Esophagus mucosa (tissue), 1 donor: Measurements from ENCODE around the gene JAKMIP1. TPM values are rescaled to one million over a fixed set of nuclear protein-coding genes. Genes with fewer than 3 reads are reported as not detected.

Experiments
- ATAC-seq: fragments of 200-7000 bp; cut with Tn5 transposase; one replicate; pipeline ENCODE4 v1.9.1; 2020
- total RNA-seq: library from RNA; stranded (reverse); gene quantifications from one replicate; pipeline ENCODE4 v1.2.4, GENCODE V29; 2023
- donor health status: DM: yes; HTN: yes; CAD: no.

Gene JAKMIP1
- total RNA-seq, 1 donor from 2014 or later, result not detected

- no peak for ATAC-seq
These were observed 141.6 kb downstream of the JAKMIP1 start for GRCh38 chr4:6058531-6059374.

- ATAC-seq, result no peak
These were observed 143.2 kb downstream of the JAKMIP1 start for GRCh38 chr4:6056976-6057766.

GRCh38 chr4:6055436-6055835 lies 144.9 kb downstream of the JAKMIP1 start:
- no peak for ATAC-seq

GRCh38 chr4:6055030-6055429 lies 145.3 kb downstream of the JAKMIP1 start:
- ATAC-seq, result no peak

- ATAC-seq, result no peak
These were observed 146.0 kb downstream of the JAKMIP1 start for GRCh38 chr4:6054162-6054922.

- no peak for ATAC-seq
These were observed 147.7 kb downstream of the JAKMIP1 start for GRCh38 chr4:6052679-6053078.

GRCh38 chr4:6050551-6050950 lies 149.8 kb downstream of the JAKMIP1 start:
- ATAC-seq, result no peak

GRCh38 chr4:6049985-6050384 lies 150.4 kb downstream of the JAKMIP1 start:
- ATAC-seq, result no peak

GRCh38 chr4:6049278-6049677 lies 151.1 kb downstream of the JAKMIP1 start:
- ATAC-seq, result no peak

- ATAC-seq, result no peak
These were observed 151.8 kb downstream of the JAKMIP1 start for GRCh38 chr4:6048537-6048936.

- peak; percentile 72 for ATAC-seq
These were observed 153.1 kb downstream of the JAKMIP1 start for GRCh38 chr4:6047130-6047673.

GRCh38 chr4:6046526-6047129 lies 153.7 kb downstream of the JAKMIP1 start:
- no peak for ATAC-seq

GRCh38 chr4:6044805-6045204 lies 155.5 kb downstream of the JAKMIP1 start:
- no peak for ATAC-seq

GRCh38 chr4:6044276-6044675 lies 156.1 kb downstream of the JAKMIP1 start:
- no peak for ATAC-seq

GRCh38 chr4:6043843-6044242 lies 156.5 kb downstream of the JAKMIP1 start:
- no peak for ATAC-seq

- no peak for ATAC-seq
These were observed 157.2 kb downstream of the JAKMIP1 start for GRCh38 chr4:6043188-6043587.

GRCh38 chr4:6042293-6043063 lies 157.9 kb downstream of the JAKMIP1 start:
- no peak for ATAC-seq

- no peak for ATAC-seq
These were observed 158.5 kb downstream of the JAKMIP1 start for GRCh38 chr4:6041800-6042199.

GRCh38 chr4:6038711-6039110 lies 161.6 kb downstream of the JAKMIP1 start:
- ATAC-seq, result no peak

- ATAC-seq, result no peak
These were observed 164.6 kb downstream of the JAKMIP1 start for GRCh38 chr4:6035786-6036185.

GRCh38 chr4:6033381-6033780 lies 167.0 kb downstream of the JAKMIP1 start:
- no peak for ATAC-seq
